HG03066 (cell line): ENCODE data around the gene CTSA.
"Not testable (repeated sequence)": the region's sequence is repeated elsewhere in the genome, so short reads cannot be mapped to it uniquely, and the experiment has no call there.

Source experiments
- ATAC-seq: cut with Tn5 transposase; IDR thresholded peaks from one replicate; pipeline ENCODE4 v1.9.1; 2021; ENCODE audit warnings: low read depth; ENCODE audit not compliant: unreplicated experiment

Gene CTSA

GRCh38 chr20:45892828-45893500, 1.8 kb downstream of the CTSA start:
- no peak for ATAC-seq

GRCh38 chr20:45893831-45894230, 2.7 kb downstream of the CTSA start:
- no peak for ATAC-seq

GRCh38 chr20:45894797-45895196, 3.7 kb downstream of the CTSA start:
- no peak for ATAC-seq

GRCh38 chr20:45896641-45897161, 5.6 kb downstream of the CTSA start:
- ATAC-seq: no peak

- ATAC-seq: no peak
Measured at GRCh38 chr20:45897289-45897688, 6.2 kb downstream of the CTSA start.

- no peak for ATAC-seq
Measured at GRCh38 chr20:45897692-45898091, 6.6 kb downstream of the CTSA start.

GRCh38 chr20:45898285-45898684, 7.2 kb downstream of the CTSA start:
- no peak for ATAC-seq

GRCh38 chr20:45899046-45899835, 8.1 kb downstream of the CTSA start:
- ATAC-seq: no peak

GRCh38 chr20:45901332-45901731, 10.2 kb downstream of the CTSA start:
- ATAC-seq: not testable (repeated sequence)

- no peak for ATAC-seq
Measured at GRCh38 chr20:45902199-45902701, 11.1 kb downstream of the CTSA start.

- no peak for ATAC-seq
Measured at GRCh38 chr20:45904583-45905504, 13.7 kb downstream of the CTSA start.

- no peak for ATAC-seq
Measured at GRCh38 chr20:45905505-45906079, 14.5 kb downstream of the CTSA start.

- no peak for ATAC-seq
Measured at GRCh38 chr20:45907219-45907948, 16.2 kb downstream of the CTSA start.

GRCh38 chr20:45908084-45908483, 16.9 kb downstream of the CTSA start:
- no peak for ATAC-seq

GRCh38 chr20:45909336-45909808, 18.2 kb downstream of the CTSA start:
- no peak for ATAC-seq

- no peak for ATAC-seq
Measured at GRCh38 chr20:45909817-45910669, 18.9 kb downstream of the CTSA start.

GRCh38 chr20:45910670-45911485, 19.7 kb downstream of the CTSA start:
- ATAC-seq: peak; percentile 85
